Esophagus squamous epithelium (tissue), 4 donors: ENCODE results near the gene PTPRC.

Source experiments
- POLR2A ChIP-seq, 4 donors: fragments of 450-650 bp; IDR thresholded peaks; one replicate each; pipeline ENCODE4 v1.6.1; 2017; ENCODE audit warnings: antibody characterized with exemption in 4 of 4, mild to moderate bottlenecking in 4 of 4, moderate library complexity in 3 of 4
- TF ChIP-seq, protein P1 (sequence below), 6 experiments: fragments of 450-650 bp in 4 of 6; fragments of 200-600 bp in 2 of 6; sonication (generic) in 2 of 6; IDR thresholded peaks; one replicate each; pipeline ENCODE4 v1.5.1; 2016 to 2019; ENCODE audit warnings: antibody characterized with exemption in 6 of 6, mild to moderate bottlenecking in 4 of 6, moderate library complexity in 4 of 6

DNA sequence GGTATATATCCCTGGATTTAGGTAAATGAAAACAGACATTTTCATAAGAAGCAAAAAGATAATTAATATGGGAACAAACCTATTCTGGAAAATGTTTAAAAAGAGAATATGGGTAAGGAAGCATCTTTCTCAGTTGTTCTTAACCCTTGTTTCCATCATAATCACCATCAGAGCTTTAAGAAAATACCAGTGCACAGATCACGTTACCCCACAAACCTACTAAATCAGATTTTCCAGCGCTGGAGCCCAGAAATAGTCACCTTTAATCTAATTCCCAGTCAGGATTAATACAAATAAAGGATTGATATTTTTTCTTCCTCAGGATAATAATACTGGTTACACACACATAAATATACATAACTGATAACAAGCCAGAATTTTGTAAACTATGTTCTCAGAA lies 44.6 kb downstream of the PTPRC start:
- TF ChIP-seq, protein P1, sequence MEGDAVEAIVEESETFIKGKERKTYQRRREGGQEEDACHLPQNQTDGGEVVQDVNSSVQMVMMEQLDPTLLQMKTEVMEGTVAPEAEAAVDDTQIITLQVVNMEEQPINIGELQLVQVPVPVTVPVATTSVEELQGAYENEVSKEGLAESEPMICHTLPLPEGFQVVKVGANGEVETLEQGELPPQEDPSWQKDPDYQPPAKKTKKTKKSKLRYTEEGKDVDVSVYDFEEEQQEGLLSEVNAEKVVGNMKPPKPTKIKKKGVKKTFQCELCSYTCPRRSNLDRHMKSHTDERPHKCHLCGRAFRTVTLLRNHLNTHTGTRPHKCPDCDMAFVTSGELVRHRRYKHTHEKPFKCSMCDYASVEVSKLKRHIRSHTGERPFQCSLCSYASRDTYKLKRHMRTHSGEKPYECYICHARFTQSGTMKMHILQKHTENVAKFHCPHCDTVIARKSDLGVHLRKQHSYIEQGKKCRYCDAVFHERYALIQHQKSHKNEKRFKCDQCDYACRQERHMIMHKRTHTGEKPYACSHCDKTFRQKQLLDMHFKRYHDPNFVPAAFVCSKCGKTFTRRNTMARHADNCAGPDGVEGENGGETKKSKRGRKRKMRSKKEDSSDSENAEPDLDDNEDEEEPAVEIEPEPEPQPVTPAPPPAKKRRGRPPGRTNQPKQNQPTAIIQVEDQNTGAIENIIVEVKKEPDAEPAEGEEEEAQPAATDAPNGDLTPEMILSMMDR (IDR thresholded peaks at IDR 0.05): no peak
- TF ChIP-seq POLR2A (IDR thresholded peaks at IDR 0.05): no peak
